ENCODE measurements around the gene TUBA3C.

- TF ChIP-seq CTCF (IDR thresholded peaks at IDR 0.05; ENCODE audit: insufficient read depth, low read length) (no peak), POLR2AphosphoS5 (IDR thresholded peaks at IDR 0.05; ENCODE audit: low read depth) (no peak), GABPA (IDR thresholded peaks at IDR 0.05; ENCODE audit: low read depth) (no peak), REST (IDR thresholded peaks at IDR 0.05; ENCODE audit: insufficient replicate concordance, low read depth) (no peak), SPI1 (IDR thresholded peaks at IDR 0.05; ENCODE audit: borderline replicate concordance, low read depth) (no peak)
These were observed 2.1 kb upstream of the TUBA3C start for GRCh38 chr13:19183676-19184075.
